ENCODE measurements around the gene PNLDC1. TPM values are rescaled to one million over a fixed set of nuclear protein-coding genes. Genes with fewer than 3 reads are reported as not detected.

PNLDC1 gene
- total RNA-seq, 2 donors from 2014 or later, result 0.54 TPM; not detected in 1

DNA sequence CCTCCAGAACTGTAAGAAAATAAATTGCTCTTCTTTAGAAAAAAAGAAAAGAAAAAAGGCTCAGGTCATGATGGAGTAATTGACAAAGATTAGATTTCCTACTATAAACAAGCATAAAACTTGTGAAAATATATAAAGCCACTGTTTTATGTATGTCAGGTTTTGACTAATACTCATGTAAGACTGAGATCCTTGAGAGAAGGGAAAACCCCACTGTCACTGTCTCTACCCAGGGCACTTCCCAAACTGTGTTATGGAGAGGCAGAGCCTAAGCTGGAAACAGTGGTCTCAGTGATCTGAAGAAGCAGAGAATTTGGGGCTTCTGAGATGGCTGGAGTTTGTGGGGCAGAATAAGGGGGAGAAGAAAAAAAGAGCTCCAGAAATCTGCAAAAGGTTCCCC is 30.6 kb upstream of the PNLDC1 start:
- Histone ChIP-seq H3K9me3 (no peaks in the 10 kb centered on the region), H3K27ac (no peak overlapping the region), H3K36me3 (peaks cover 11% of the 10 kb centered on the region), H3K4me3 (no peak overlapping the region), H3K27me3 (replicated peaks; ENCODE audit: insufficient read depth) (no peaks in the 10 kb centered on the region), H3K4me1 (ENCODE audit: control insufficient read depth in 1 of 2, low read depth in 2 of 2) (no peaks in the 10 kb centered on the region)
- DNase-seq (ENCODE audit: low spot score) (no peak), ATAC-seq (ENCODE audit: insufficient number of reproducible peaks, low FRiP score, low read depth) (no peak)
- no peak for TF ChIP-seq CTCF (IDR thresholded peaks at IDR 0.05)

GRCh38 chr6:159772196-159772595 is 27.9 kb upstream of the PNLDC1 start:
- ATAC-seq (ENCODE audit: insufficient number of reproducible peaks, low FRiP score, low read depth), result no peak
- Histone ChIP-seq H3K36me3 (peaks cover 16% of the 10 kb centered on the region), H3K27me3 (replicated peaks; ENCODE audit: insufficient read depth) (no peaks in the 10 kb centered on the region), H3K4me3 (no peak overlapping the region), H3K4me1 (ENCODE audit: control insufficient read depth in 1 of 2, low read depth in 2 of 2) (no peaks in the 10 kb centered on the region), H3K9me3 (no peaks in the 10 kb centered on the region), H3K27ac (no peak overlapping the region)
- TF ChIP-seq CTCF (IDR thresholded peaks at IDR 0.05), result no peak
- DNase-seq (ENCODE audit: low spot score), result no peak

GRCh38 chr6:159777240-159777904 is 22.7 kb upstream of the PNLDC1 start:
- no peaks in the 10 kb centered on the region for H3K9me3 ChIP-seq
- no peak overlapping the region for H3K4me3 ChIP-seq
- no peaks in the 10 kb centered on the region for H3K27me3 ChIP-seq (replicated peaks; ENCODE audit: insufficient read depth)
- TF ChIP-seq CTCF (IDR thresholded peaks at IDR 0.05), result no peak
- ATAC-seq (ENCODE audit: insufficient number of reproducible peaks, low FRiP score, low read depth), result no peak
- H3K36me3 ChIP-seq, result peaks cover 48% of the 10 kb centered on the region
- no peak for DNase-seq (ENCODE audit: low spot score)
- no peaks in the 10 kb centered on the region for H3K4me1 ChIP-seq (ENCODE audit: control insufficient read depth in 1 of 2, low read depth in 2 of 2)
- H3K27ac ChIP-seq, result no peak overlapping the region

GRCh38 chr6:159778131-159778530 is 21.9 kb upstream of the PNLDC1 start:
- Histone ChIP-seq H3K4me1 (ENCODE audit: control insufficient read depth in 1 of 2, low read depth in 2 of 2) (no peaks in the 10 kb centered on the region), H3K36me3 (peaks cover 54% of the 10 kb centered on the region), H3K27me3 (replicated peaks; ENCODE audit: insufficient read depth) (no peaks in the 10 kb centered on the region), H3K27ac (no peak overlapping the region), H3K9me3 (no peaks in the 10 kb centered on the region), H3K4me3 (no peak overlapping the region)
- ATAC-seq (ENCODE audit: insufficient number of reproducible peaks, low FRiP score, low read depth), result no peak
- TF ChIP-seq CTCF (IDR thresholded peaks at IDR 0.05), result no peak
- no peak for DNase-seq (ENCODE audit: low spot score)

- ATAC-seq (ENCODE audit: insufficient number of reproducible peaks, low FRiP score, low read depth) (no peak), DNase-seq (ENCODE audit: low spot score) (no peak)
- no peaks in the 10 kb centered on the region for H3K9me3 ChIP-seq
- H3K4me1 ChIP-seq (ENCODE audit: control insufficient read depth in 1 of 2, low read depth in 2 of 2), result no peaks in the 10 kb centered on the region
- no peak for TF ChIP-seq CTCF (IDR thresholded peaks at IDR 0.05)
- H3K27ac ChIP-seq, result no peak overlapping the region
- no peak overlapping the region for H3K4me3 ChIP-seq
- H3K27me3 ChIP-seq (replicated peaks; ENCODE audit: insufficient read depth), result no peaks in the 10 kb centered on the region
- H3K36me3 ChIP-seq, result peaks cover 54% of the 10 kb centered on the region
Observed at GRCh38 chr6:159778542-159779103, 21.5 kb upstream of the PNLDC1 start.

All from thoracic aorta (tissue), 2 donors.